Activated CD8-positive, alpha-beta memory T cell treated with anti-CD3 and anti-CD28 coated beads for 1 hour (primary cell): Measurements from ENCODE around the gene KAT8.

ENCODE experiments used
- DNase-seq, 2 donors: peaks; one replicate each; pipeline ENCODE4 v3.0.0-alpha.2; 2020; ENCODE audit warnings: low read depth in 1 of 2; ENCODE audit errors: extremely low read depth in 1 of 2

KAT8 gene

GRCh38 chr16:31117384-31118222, at the start of gene KAT8:
Gene KAT8 (plus strand): TSS chr16:31117664. CDS start chr16:31117682, 18 bp downstream.
- DNase-seq: peak; percentile 91 to 92

- no peak for DNase-seq
Measured at GRCh38 chr16:31071861-31072260, 45.6 kb upstream of the KAT8 start.

- DNase-seq: no peak
Measured at GRCh38 chr16:31072540-31073141, 44.8 kb upstream of the KAT8 start.

DNA sequence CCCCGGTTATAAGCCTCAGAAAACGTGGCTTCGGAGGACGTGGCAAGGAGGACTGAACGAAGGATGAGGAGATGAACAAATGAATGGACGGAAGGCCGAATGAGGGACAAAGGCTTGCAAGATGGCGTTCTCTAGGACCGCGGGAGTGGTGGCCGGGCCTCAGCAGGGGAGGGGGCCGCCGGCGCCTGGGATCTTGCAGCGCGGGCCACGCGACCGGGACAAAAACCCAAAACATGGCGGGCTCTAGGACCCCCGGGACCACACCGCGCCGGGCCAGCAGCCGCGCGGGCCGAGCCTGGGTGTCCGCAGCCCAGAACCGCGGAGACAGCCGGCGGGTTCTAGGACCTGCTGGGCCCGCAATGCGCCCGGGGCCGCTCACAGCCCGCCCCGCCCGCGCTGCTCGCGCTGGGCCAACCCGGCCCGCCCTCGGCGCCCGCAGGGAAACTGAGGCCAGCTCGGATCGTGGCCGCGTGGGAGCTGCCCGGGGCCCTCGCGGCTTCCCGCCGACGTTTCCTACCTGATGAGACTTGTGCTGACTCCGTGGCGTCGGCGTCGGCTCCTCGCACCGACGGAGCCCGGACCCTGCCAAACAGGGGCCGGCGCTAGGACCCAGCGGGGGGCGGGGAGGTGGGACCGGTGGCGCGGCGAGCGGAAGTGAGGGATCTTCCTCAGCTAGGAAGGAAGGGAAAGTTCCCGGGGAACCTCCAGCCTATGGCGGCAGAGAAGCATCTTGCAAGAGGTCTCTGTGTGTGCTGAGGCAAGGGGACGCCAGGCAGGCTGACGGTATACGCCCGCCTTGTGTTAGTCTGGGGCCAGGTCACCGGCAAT, 44.1 kb upstream of the KAT8 start:
- peak; percentile 65 to 81 for DNase-seq

DNA sequence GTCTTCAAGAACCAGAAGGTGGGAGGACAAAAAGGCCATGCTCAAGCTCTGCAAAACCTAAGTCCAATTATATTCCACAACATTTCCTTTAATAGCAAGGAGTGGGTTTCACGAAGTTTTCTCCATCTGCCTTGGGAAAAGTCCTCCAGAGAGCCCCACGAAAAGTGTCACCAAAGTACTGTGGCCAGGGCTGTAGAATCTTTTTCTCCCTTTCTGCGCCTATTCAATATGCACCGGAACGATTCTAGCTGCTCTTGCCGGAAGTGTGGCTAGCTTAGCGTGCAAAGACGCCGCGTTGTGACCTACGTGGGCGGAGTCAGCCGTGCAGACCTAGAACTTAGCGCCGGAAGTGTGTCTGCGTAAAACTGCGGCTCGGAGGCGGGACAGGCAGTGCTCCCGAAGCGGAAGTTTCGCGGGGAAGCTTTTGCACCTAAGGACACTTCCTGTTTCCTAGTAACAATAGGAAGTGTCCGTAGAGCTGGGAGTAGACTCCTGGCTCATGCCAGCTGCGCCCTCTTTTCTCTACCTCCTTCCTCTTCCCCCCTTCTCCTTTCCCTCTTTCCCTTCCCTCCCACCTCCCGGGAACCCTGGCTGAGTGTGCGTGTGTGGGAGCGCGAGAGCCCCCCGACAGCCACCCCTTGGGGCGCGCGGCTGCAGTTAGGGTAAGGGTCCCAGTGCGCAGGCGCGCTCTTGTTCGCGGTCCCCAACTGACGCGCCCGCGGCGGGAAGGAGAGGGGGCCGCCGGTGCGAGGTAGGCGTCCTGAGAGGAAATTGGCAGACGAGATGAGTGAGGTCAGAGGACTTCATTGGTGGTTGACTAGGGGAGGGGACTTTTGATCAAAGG, 43.3 kb upstream of the KAT8 start, which contains the start of the genes ZNF646 and ZNF668:
ZNF646 (plus strand) TSS at position 453 of the 844 bp plus-strand sequence. CDS start 1,903 bp downstream, outside the sequence.
ZNF668 (minus strand) TSS at position 271 of the 844 bp plus-strand sequence. CDS start 9,781 bp downstream, outside the sequence.
- DNase-seq: peak; percentile 91 to 98

DNA sequence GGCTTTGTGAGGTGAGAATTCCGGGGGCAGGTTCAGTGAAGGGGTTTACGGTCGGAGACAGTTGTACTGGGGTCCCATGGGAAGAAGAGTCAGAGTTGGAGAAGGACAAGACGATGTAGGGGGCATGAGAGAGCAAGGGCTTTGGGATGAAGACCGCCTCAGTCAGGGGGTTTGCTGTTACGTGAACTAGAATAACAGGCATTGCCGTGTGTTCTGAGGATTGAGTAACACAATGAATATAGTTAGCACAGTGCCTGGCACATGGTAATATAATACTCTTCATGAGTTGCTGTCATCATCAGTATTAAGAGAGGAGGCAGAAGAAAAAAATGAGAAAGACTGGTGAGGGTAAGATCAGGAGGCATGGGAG, 42.7 kb upstream of the KAT8 start:
- DNase-seq: no peak

DNA sequence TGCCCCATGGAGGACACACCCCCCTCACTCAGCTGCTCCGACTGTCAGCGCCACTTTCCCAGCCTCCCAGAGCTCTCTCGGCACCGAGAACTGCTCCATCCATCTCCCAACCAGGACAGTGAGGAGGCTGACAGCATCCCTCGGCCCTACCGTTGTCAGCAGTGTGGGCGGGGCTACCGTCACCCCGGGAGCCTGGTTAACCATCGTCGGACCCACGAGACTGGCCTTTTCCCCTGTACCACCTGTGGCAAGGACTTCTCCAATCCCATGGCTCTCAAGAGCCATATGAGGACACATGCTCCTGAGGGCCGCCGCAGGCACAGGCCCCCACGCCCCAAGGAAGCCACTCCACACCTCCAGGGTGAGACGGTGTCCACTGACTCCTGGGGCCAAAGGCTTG, 41.1 kb upstream of the KAT8 start:
- no peak for DNase-seq

GRCh38 chr16:31077024-31077423, 40.4 kb upstream of the KAT8 start:
- no peak for DNase-seq

DNA sequence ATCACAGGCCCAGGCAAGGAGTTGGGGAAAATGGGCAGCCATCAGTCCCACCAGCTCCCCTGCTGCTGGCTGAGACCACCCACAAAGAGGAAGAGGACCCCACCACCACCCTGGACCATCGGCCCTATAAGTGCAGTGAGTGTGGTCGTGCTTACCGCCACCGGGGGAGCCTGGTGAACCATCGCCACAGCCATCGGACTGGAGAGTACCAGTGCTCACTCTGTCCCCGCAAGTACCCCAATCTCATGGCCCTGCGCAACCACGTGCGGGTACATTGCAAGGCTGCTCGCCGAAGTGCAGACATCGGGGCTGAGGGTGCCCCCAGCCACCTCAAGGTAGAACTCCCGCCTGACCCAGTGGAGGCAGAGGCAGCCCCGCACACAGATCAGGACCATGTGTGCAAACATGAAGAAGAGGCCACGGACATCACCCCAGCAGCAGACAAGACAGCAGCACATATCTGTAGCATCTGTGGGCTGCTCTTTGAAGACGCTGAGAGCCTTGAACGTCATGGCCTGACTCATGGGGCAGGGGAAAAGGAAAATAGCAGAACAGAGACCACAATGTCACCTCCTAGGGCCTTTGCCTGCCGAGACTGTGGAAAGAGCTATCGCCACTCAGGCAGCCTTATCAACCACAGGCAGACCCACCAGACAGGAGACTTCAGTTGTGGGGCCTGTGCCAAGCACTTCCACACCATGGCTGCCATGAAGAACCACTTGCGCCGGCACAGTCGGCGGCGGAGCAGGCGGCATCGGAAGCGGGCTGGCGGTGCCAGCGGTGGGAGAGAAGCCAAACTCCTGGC, 39.7 kb upstream of the KAT8 start:
- DNase-seq: no peak

DNA sequence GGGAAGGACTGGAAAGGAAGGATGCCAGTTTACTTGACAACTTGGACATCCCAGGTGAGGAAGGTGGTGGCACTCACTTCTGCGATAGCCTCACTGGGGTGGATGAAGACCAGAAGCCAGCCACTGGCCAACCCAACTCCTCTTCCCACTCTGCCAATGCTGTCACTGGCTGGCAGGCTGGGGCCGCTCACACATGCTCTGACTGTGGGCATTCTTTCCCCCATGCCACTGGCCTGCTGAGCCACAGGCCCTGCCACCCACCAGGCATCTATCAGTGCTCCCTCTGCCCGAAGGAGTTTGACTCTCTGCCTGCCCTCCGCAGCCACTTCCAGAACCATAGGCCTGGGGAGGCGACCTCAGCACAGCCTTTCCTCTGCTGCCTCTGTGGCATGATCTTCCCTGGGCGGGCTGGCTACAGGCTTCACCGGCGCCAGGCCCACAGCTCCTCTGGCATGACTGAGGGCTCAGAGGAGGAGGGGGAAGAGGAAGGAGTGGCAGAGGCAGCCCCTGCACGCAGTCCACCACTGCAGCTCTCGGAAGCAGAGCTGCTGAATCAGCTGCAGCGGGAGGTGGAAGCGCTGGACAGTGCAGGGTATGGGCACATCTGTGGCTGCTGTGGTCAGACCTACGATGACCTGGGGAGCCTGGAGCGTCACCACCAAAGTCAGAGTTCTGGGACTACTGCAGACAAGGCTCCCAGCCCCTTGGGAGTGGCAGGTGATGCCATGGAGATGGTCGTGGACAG, 38.7 kb upstream of the KAT8 start:
- no peak for DNase-seq

DNA sequence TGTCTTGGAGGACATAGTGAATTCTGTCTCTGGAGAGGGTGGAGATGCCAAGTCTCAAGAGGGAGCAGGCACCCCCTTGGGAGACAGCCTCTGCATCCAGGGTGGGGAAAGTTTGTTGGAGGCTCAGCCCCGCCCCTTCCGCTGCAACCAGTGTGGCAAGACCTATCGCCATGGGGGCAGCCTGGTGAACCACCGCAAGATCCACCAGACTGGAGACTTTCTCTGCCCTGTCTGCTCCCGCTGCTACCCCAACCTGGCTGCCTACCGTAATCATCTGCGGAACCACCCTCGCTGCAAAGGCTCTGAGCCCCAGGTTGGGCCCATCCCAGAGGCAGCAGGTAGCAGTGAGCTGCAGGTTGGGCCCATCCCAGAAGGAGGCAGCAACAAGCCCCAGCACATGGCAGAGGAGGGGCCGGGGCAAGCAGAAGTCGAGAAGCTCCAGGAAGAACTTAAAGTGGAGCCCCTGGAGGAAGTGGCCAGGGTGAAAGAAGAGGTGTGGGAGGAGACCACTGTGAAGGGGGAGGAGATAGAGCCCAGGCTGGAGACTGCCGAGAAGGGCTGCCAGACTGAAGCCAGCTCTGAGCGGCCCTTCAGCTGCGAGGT, 38.0 kb upstream of the KAT8 start:
- DNase-seq: no peak

GRCh38 chr16:31080035-31080629, 37.3 kb upstream of the KAT8 start:
- no peak for DNase-seq

- DNase-seq: no peak
Measured at GRCh38 chr16:31080756-31081419, 36.6 kb upstream of the KAT8 start.

GRCh38 chr16:31081428-31082351, 35.8 kb upstream of the KAT8 start:
- no peak for DNase-seq

DNA sequence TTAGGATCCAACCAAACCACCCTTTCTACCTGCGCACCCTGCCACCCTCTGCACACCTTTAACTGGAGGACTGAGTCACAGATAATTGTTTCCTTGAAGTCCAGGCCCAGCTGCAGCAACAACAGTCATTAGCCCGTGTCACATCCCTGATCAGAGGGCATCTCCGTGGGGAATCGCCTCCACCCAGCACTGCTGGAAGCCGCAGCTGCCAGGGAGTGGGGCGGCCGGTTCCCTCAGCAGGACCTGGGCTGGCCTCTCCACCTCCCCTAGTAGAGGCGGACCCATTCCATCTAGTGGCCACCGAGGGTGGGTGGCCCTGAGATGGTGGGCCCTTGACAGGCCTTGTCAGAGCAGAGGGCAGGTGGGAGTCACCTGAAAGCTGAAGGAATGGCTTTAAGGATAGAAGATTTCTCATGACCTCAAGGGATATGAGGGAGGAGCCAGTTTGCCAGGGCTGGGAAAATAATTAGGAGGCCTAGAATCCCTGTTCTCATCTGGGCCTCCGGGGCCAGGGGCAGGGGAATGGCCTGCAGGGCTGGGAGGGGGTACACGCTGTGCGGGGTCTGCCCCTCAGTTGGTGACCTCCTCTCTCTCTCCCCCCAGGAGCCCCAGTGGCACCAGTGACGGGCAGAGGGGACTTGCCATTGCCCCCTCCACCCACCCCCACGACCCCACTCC, 35.0 kb upstream of the KAT8 start:
- no peak for DNase-seq

DNA sequence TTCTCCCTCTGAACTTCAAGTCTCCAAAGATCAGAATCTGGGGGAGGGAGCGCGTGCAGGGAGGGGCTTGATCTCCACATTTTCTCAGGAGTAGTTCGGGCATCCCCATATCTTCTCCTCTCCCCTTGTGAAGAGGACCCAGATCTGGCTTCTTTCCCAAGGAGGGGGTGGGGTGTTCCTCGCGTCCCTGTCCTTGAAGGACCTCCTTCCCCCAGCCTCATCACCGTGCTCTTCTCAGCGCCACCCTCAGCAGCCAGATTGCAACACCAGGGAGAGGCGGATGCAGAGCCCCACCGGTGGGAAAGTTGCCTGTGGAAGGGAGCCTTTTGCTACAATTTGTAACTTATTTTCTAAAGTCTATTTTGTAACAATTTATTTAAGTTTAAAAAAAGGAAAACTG, 34.4 kb upstream of the KAT8 start:
- no peak for DNase-seq
